Stimulated activated CD8-positive, alpha-beta memory T cell treated with anti-CD3 and anti-CD28 coated beads, Interleukin-15, amount 100 ng/mL, for 24 hours (primary cell): ENCODE measurements around the gene GALNT18.

Experiments used
- DNase-seq: peaks from one replicate; pipeline ENCODE4 v3.0.0-alpha.2; 2020; ENCODE audit warnings: low read depth

Gene GALNT18

GRCh38 chr11:11347592-11347991, 274.2 kb downstream of the GALNT18 start:
- DNase-seq: no peak

DNA sequence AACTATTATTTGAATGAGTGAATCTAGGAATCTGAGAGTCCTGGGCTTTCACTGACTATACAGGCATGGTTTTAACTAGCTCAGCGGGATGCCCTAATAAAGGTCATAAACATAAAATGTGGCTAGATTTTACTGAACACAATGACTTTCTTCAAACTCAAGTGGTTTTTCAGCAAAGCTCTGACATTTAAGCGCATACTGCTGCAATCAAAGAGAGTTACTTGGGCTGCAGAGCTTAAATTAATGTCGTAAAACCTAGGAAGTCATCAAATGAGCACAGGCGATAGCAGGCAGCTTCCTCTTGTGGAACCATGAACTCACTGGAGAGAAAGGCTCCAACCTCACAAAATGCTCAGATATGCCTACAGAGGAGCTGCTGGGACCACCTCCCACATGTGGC, 275.5 kb downstream of the GALNT18 start:
- no peak for DNase-seq

GRCh38 chr11:11345099-11345498, 276.7 kb downstream of the GALNT18 start:
- DNase-seq: no peak

GRCh38 chr11:11344045-11344444, 277.8 kb downstream of the GALNT18 start:
- DNase-seq: no peak

DNA sequence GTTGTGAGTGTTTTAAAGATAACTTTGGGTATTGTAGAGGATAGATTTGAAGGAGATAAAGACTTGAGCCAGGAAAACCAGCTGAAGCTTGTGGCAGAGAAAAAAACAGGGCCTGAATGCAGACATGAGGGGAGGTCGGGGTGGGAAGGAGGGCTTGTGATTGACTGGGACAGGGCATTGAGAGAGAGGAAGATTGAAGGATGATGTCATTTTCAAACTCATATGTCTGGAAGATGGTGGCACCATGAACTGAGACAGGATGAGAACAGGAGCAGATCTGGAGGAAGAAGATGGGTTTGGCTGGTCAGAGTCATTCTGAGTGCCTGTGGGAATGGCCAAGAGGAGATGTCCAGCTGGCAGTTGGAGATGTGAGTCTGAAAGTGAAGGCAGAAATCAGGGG, 283.5 kb downstream of the GALNT18 start:
- no peak for DNase-seq

DNA sequence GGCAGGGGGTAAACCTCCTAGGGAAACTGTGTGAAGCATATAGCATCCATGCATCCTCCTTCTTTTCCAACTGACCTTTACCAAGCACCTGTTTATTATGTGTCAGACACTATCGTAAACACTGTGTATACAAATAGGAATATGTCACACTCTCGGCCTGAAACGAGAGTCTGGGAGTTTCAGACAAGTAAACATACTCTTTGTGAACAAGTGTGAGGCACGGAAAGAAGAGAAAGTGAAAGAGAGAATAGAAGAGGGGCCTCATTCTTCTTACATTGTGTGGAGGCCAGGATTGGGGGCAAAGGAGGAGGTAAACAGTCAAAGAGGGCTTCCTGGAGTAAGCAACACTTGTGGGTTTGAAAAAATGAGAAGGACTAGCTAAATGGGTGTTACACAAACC, 285.1 kb downstream of the GALNT18 start:
- DNase-seq: no peak

GRCh38 chr11:11335043-11335442, 286.8 kb downstream of the GALNT18 start:
- DNase-seq: no peak

- DNase-seq: no peak
Observed at GRCh38 chr11:11334607-11335006, 287.2 kb downstream of the GALNT18 start.

DNA sequence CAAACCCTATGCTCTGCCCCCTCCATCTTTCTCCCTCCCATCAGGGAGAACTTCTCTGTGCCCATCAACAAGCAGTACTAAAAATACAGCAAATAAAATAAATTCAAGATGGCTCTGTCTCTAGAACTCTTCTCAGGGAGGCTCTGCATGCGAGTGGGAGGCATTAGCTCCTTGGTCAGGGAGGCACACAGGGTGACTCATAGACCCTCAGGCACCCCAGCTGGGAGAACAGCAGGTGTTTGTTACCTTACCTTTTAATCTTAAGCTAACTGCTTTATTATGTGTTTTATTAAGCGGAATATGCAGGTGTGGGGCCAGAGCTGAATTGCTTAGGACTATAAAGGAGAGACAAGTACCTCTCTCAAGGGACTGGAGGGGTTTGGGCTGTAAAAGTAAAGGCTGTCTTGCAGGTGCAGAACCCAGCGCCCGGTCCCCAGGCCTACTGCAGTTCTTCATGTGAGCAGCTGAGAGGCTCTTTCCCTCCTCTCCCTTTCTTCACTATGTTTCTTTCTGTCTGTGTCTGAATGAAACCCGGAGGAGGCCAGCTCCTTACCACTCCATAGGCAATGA, 289.6 kb downstream of the GALNT18 start:
- DNase-seq: no peak

DNA sequence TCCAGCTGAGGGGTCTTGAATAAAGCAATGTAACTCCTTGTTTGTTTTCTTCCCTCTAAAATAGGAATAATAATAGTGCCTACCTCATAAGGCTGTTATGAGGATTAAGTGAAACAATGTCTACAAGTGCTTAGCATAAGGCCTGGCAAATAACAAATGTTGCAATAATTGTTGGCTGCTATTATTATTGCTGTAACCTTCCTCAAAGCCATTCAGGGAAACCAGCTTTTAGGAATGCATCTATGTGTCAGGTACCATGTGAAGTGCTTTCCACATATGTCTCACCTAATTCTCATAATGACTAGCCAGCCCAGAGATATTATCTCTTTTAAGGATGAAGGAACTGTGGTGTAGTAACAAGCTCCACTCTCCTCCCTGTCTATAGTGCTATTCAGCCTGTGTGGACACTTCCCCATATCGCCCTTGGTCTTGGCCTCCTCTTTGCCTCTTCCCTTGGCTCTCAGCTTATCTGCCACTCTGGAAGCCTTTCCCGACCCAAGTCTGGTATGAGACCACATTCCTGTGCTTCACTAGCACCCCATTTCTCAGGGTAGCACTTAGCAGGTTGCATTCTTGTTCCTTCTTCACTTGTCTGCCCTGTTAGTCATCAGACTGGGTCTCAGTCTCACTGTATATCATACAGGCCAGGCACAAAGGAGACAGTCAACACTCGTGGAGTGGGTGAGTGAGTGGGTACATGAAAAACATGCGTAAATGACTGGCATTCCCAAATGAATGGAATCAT, 292.6 kb downstream of the GALNT18 start:
- no peak for DNase-seq

GRCh38 chr11:11324090-11324489, 297.7 kb downstream of the GALNT18 start:
- DNase-seq: no peak

- DNase-seq: no peak
Observed at GRCh38 chr11:11322101-11322500, 299.7 kb downstream of the GALNT18 start.

DNA sequence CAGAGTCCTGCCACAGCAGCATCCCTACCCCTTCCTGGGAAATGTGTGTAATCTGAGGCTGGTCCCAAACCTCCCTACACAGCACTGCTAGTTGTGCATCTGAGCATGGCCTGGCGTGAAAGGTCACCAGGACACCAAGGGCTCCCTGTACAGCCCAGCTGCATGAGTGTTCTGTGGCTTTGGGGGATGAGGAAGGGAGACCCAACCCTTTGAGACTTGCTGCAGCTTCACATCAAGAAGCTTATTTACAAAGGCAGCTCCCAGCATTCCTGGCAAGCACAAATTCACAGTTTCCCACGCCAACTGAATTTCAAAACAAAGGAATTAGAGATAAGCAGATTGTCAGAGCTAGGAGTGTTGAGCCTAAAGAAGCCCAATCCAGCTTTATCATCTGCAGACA, 301.0 kb downstream of the GALNT18 start:
- DNase-seq: no peak

- DNase-seq: no peak
Observed at GRCh38 chr11:11318961-11319360, 302.8 kb downstream of the GALNT18 start.

DNA sequence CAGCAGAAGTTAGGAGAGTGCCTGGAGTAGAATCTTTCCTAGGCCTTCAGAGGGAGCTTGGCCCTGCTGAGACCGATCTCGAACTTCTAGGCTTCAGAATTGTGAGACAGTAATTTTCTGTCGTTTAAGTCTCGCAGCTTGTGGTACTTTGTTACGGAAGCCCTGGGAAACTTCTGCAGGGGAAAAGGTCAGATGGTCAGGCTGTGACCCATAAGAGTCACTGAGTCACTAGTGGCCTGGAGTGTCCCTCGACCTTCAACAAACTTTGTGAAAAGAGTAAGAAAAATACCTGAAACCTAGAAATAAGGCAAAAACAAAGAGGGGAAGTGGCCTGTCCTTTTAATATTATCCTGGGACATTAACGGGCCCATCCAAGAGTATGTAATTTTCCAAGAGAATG, 303.3 kb downstream of the GALNT18 start:
- DNase-seq: no peak

DNA sequence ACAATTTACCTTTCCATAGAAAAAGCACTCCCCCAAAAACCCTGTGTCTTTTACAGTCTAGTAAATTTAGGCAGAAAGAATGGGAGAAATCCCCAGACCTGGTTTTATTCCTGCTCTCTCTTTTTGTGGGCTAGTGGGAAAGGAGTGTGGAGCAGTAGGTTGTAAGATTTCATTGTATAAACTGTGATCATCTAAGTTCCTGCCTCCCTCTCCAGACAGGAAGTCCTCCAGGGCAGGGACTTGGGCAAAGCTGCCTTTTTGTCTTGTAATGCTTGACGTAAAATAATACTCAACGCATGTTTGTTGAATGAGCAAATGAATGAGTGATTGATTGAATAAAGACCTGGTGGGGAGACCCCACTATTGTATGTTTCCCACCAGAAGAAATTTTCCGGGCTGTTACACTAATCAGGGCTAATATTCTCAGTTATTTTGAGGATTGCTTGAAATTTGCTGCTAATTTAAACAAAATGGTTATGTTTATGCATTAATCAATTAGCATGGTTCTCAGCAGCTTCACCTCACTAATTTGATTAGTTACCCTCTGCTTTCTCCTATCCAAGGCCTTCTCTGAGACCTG, 305.1 kb downstream of the GALNT18 start:
- DNase-seq: no peak

DNA sequence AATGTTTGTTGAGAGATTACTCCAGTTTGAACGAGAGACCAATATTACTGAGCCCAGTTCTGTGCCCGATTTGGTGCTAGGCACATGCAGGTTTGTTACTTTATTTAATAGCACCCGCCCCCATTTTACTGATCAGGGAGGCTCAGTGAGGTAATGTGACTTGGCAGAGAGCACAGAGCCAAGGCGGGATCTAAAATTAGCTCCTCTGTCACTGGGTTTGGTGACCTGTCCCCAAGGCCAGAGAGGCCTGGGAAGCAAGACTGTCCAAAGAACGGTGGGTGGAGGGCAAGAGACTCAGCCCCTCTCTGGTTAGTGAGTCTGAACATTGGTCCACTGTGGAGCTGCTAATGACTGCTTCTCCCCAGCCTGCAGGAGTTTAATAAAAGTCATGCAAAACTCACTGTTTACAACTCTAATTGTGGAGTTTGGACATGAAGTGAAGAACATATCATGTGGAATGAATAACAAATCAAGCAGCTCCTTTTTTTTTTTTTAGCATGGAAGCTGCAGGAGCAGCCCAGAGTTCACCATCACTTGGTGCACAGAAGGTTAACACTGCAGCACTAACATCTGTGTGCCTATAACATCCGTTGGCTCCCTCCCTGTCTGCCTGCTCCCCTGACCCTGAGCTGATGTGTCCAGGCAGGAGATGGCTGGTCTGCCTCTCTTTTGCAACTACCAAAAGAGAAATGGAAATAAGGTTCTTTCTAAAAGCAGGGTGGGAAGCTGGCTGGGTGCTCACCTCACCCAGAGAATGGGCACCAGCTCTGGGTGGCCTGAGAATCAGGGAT, 307.7 kb downstream of the GALNT18 start:
- DNase-seq: no peak

- no peak for DNase-seq
Observed at GRCh38 chr11:11313426-11313825, 308.4 kb downstream of the GALNT18 start.

- DNase-seq: no peak
Observed at GRCh38 chr11:11312738-11313137, 309.1 kb downstream of the GALNT18 start.

GRCh38 chr11:11311169-11311568, 310.6 kb downstream of the GALNT18 start:
- DNase-seq: no peak

- DNase-seq: no peak
Observed at GRCh38 chr11:11309906-11310305, 311.9 kb downstream of the GALNT18 start.

DNA sequence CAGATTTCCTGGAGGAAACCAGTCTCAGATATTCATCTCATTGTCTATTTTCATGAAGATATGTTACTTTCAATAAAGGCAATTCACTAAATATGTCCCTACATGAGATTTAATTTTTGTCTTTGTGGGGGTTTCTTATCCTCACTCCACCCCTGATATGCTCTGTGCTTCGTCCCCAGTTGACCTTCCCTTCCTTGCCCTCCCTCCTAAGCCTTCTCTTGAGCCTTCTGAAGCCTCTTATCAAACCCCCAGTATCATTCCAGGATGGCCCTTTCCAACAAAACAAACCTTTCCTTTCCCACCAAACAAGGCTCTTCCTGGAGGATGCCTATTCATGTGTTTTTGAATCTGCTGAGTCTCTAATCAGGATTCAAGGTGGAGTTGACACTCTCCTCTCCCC, 313.6 kb downstream of the GALNT18 start:
- no peak for DNase-seq

DNA sequence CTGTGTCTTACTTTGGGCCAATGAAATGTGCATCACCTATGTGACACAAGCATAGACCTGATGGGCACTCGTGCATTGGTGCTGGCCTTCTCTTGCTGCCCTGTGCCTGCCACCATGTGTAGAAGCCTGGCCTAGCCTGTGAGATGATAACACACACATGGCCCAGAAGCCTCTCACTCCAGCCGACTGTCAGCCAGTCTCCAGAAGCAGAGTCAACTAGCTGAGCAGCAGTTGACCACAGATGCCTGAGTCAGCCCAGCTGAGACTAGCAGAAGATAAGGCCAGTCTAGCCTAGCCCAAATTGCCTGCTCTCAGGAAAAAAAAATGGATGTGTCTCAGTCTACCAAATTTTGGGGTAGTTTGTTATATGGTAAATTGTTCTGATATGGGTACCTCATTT, 314.9 kb downstream of the GALNT18 start:
- DNase-seq: no peak
